HepG2 (cell line): ENCODE measurements around the gene AHSG. TPM values are rescaled to one million over a fixed set of nuclear protein-coding genes. Genes with fewer than 3 reads are reported as not detected.

ENCODE experiments used
- EEA1 ChIP-seq: sonication (generic); formaldehyde crosslinking; IDR thresholded peaks from 2 replicates; pipeline ENCODE4 v1.5.1; 2020; ENCODE audit warnings: mild to moderate bottlenecking, missing genetic modification reagents, borderline replicate concordance
- FOXA1 ChIP-seq, 2 experiments: fragments of 450-650 bp in 1 of 2; sonication (generic) in 1 of 2; formaldehyde crosslinking in 1 of 2; IDR thresholded peaks; 2 replicates each; pipeline versions ENCODE4 v1.4.0 to v1.6.1; 2016 to 2020; ENCODE audit warnings: missing genetic modification reagents in 1 of 2
- HNRNPL ChIP-seq: fragments of 200-400 bp; formaldehyde crosslinking; IDR thresholded peaks from 2 replicates; pipeline ENCODE4 v1.6.1; 2017; ENCODE audit warnings: mild to moderate bottlenecking, low read depth, low read length
- KDM6A ChIP-seq: IDR thresholded peaks from 2 replicates; pipeline ENCODE4 v1.6.1; 2016; ENCODE audit warnings: low read depth
- MATR3 ChIP-seq: sonication (generic); formaldehyde crosslinking; IDR thresholded peaks from 2 replicates; pipeline ENCODE4 v1.4.0; 2020; ENCODE audit warnings: missing genetic modification reagents
- NKX3-1 ChIP-seq: sonication (generic); formaldehyde crosslinking; IDR thresholded peaks from 2 replicates; pipeline ENCODE4 v1.5.0; 2020; ENCODE audit warnings: missing genetic modification reagents
- PITX1 ChIP-seq: sonication (generic); formaldehyde crosslinking; IDR thresholded peaks from 2 replicates; pipeline ENCODE4 v1.5.1; 2020; ENCODE audit warnings: mild to moderate bottlenecking, missing genetic modification reagents
- RFXANK ChIP-seq: IDR thresholded peaks from 2 replicates; pipeline ENCODE4 v1.6.1; 2016
- RORA ChIP-seq: sonication (generic); formaldehyde crosslinking; IDR thresholded peaks from 2 replicates; pipeline ENCODE4 v1.5.0; 2020; ENCODE audit warnings: mild to moderate bottlenecking, missing genetic modification reagents, moderate library complexity
- SMC3 ChIP-seq: IDR thresholded peaks from 2 replicates; pipeline ENCODE4 v1.6.1; 2011; ENCODE audit warnings: low read length, improper control_type of control experiment
- YEATS4 ChIP-seq: sonication (generic); formaldehyde crosslinking; IDR thresholded peaks from 2 replicates; pipeline ENCODE4 v1.4.0; 2020; ENCODE audit warnings: missing genetic modification reagents, borderline replicate concordance
- ZNF10 ChIP-seq: sonication (generic); formaldehyde crosslinking; IDR thresholded peaks from 2 replicates; pipeline ENCODE4 v1.4.0; 2020; ENCODE audit warnings: mild to moderate bottlenecking, low read depth, missing genetic modification reagents, borderline replicate concordance
- ZNF207 ChIP-seq: fragments of 450-650 bp; IDR thresholded peaks from 2 replicates; pipeline ENCODE4 v1.6.1; 2016; ENCODE audit warnings: antibody characterized with exemption, borderline replicate concordance
- ZNF317 ChIP-seq: sonication (generic); formaldehyde crosslinking; IDR thresholded peaks from 2 replicates; pipeline ENCODE4 v1.5.0; 2020; ENCODE audit warnings: mild to moderate bottlenecking, missing genetic modification reagents
- ZNF564 ChIP-seq: sonication (generic); formaldehyde crosslinking; IDR thresholded peaks from 2 replicates; pipeline ENCODE4 v1.8.1; 2023; ENCODE audit warnings: mild to moderate bottlenecking, missing genetic modification reagents
- ZNF7 ChIP-seq: IDR thresholded peaks from 2 replicates; pipeline ENCODE4 v1.6.1; 2016; ENCODE audit warnings: missing biosample characterization, missing genetic modification reagents
- ZNF841 ChIP-seq: sonication (generic); formaldehyde crosslinking; IDR thresholded peaks from 2 replicates; pipeline ENCODE4 v1.8.1; 2023; ENCODE audit warnings: missing genetic modification reagents, borderline replicate concordance
- ZSCAN25 ChIP-seq: sonication (generic); formaldehyde crosslinking; IDR thresholded peaks from 2 replicates; pipeline ENCODE4 v1.8.0; 2022; ENCODE audit warnings: mild to moderate bottlenecking, missing genetic modification reagents
- polyA plus RNA-seq, 8 experiments: library from polyadenylated mRNA; depleted of rRNA in 3 of 8; stranded (reverse) in 7 of 8; unstranded in 1 of 8; fragments of >200 nt; fragmentation: Illumina TruSeq in 4 of 8; extraction: Trizol in 4 of 8; gene quantifications; 2 replicates each; pipeline versions ENCODE4 v1.2.1 to v1.2.3, GENCODE V29; 2011 to 2016; ENCODE audit warnings: low read depth in 4 of 8, missing spikeins in 1 of 8, mixed read lengths in 1 of 8; ENCODE audit not compliant: insufficient read depth in 1 of 8
- total RNA-seq, 5 experiments: library from RNA; depleted of rRNA; stranded (reverse); fragments of >200 nt; fragmentation: Illumina TruSeq; extraction: Trizol; gene quantifications; 2 replicates each; pipeline ENCODE4 v1.2.3, GENCODE V29; 2016; ENCODE audit warnings: low read depth in 1 of 5
- TF ChIP-seq, protein P1 (sequence below): sonication (generic); formaldehyde crosslinking; IDR thresholded peaks from 2 replicates; pipeline ENCODE4 v1.4.0; 2020; ENCODE audit warnings: missing genetic modification reagents
- TF ChIP-seq, protein P2 (sequence below): sonication (generic); formaldehyde crosslinking; conservative IDR thresholded peaks from 2 replicates; pipeline ENCODE4 v1.5.0; 2020; ENCODE audit warnings: missing genetic modification reagents
- TF ChIP-seq, protein P3 (sequence below): sonication (generic); formaldehyde crosslinking; IDR thresholded peaks from 2 replicates; pipeline ENCODE4 v1.5.1; 2020; ENCODE audit warnings: mild to moderate bottlenecking, missing genetic modification reagents, borderline replicate concordance

AHSG gene
- total and polyA plus RNA-seq, 2 of the 13 experiments (the other 11 are each of a cell fraction or from before 2014, with no cell fraction given), result 2,043 to 19,152 TPM

DNA sequence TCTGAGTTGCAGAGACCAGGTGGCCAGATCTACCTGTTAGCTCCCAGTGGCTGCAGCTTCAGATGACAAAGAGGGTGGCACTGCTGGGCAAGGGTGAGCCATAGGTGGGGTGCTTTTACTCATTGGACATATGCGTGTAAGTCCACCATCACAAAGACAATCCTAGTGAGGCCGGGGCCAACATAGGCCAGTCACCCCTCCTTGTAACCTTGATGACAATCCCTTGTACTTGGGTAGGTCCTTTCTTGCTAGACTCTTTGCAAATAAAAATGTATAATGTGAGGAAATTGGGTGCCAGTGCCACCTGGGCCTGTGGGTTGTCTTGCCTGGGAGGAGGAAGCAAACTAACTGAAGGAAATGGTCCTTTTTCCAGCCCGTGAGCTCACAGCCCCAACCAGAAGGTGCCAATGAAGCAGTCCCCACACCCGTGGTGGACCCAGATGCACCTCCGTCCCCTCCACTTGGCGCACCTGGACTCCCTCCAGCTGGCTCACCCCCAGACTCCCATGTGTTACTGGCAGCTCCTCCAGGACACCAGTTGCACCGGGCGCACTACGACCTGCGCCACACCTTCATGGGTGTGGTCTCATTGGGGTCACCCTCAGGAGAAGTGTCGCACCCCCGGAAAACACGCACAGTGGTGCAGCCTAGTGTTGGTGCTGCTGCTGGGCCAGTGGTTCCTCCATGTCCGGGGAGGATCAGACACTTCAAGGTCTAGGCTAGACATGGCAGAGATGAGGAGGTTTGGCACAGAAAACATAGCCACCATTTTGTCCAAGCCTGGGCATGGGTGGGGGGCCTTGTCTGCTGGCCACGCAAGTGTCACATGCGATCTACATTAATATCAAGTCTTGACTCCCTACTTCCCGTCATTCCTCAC, 7.6 kb downstream of the AHSG start (continued):
- TF ChIP-seq, protein P1, sequence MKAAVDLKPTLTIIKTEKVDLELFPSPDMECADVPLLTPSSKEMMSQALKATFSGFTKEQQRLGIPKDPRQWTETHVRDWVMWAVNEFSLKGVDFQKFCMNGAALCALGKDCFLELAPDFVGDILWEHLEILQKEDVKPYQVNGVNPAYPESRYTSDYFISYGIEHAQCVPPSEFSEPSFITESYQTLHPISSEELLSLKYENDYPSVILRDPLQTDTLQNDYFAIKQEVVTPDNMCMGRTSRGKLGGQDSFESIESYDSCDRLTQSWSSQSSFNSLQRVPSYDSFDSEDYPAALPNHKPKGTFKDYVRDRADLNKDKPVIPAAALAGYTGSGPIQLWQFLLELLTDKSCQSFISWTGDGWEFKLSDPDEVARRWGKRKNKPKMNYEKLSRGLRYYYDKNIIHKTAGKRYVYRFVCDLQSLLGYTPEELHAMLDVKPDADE, result no peak; the same call in 1 of the 2 replicates
- TF ChIP-seq SMC3 (no peak), KDM6A (no peak), HNRNPL (peak; percentile 94), RFXANK (CRISPR knock-in tag) (no peak), ZNF841 (CRISPR knock-in tag) (no peak), ZSCAN25 (CRISPR knock-in tag) (no peak), NKX3-1 (CRISPR knock-in tag) (0 out of 2 replicates have a peak, but pooled peaks have one; percentile 16), ZNF317 (CRISPR knock-in tag) (peak; percentile 18; the same call in 1 of the 2 replicates), EEA1 (CRISPR knock-in tag) (no peak; the same call in 1 of the 2 replicates), YEATS4 (CRISPR knock-in tag) (0 out of 2 replicates have a peak, but pooled peaks have one; percentile 10), FOXA1 (IDR thresholded peaks at IDR 0.05) (no peak), FOXA1 (CRISPR knock-in tag; IDR thresholded peaks at IDR 0.05) (no peak), ZNF7 (no peak), PITX1 (CRISPR knock-in tag) (no peak; the same call in 1 of the 2 replicates), ZNF10 (CRISPR knock-in tag) (no peak), ZNF564 (CRISPR knock-in tag) (peak; percentile 89), RORA (CRISPR knock-in tag) (no peak), MATR3 (CRISPR knock-in tag) (no peak), ZNF207 (no peak)
- TF ChIP-seq, protein P2, sequence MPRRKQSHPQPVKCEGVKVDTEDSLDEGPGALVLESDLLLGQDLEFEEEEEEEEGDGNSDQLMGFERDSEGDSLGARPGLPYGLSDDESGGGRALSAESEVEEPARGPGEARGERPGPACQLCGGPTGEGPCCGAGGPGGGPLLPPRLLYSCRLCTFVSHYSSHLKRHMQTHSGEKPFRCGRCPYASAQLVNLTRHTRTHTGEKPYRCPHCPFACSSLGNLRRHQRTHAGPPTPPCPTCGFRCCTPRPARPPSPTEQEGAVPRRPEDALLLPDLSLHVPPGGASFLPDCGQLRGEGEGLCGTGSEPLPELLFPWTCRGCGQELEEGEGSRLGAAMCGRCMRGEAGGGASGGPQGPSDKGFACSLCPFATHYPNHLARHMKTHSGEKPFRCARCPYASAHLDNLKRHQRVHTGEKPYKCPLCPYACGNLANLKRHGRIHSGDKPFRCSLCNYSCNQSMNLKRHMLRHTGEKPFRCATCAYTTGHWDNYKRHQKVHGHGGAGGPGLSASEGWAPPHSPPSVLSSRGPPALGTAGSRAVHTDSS, result no peak
- TF ChIP-seq, protein P3, sequence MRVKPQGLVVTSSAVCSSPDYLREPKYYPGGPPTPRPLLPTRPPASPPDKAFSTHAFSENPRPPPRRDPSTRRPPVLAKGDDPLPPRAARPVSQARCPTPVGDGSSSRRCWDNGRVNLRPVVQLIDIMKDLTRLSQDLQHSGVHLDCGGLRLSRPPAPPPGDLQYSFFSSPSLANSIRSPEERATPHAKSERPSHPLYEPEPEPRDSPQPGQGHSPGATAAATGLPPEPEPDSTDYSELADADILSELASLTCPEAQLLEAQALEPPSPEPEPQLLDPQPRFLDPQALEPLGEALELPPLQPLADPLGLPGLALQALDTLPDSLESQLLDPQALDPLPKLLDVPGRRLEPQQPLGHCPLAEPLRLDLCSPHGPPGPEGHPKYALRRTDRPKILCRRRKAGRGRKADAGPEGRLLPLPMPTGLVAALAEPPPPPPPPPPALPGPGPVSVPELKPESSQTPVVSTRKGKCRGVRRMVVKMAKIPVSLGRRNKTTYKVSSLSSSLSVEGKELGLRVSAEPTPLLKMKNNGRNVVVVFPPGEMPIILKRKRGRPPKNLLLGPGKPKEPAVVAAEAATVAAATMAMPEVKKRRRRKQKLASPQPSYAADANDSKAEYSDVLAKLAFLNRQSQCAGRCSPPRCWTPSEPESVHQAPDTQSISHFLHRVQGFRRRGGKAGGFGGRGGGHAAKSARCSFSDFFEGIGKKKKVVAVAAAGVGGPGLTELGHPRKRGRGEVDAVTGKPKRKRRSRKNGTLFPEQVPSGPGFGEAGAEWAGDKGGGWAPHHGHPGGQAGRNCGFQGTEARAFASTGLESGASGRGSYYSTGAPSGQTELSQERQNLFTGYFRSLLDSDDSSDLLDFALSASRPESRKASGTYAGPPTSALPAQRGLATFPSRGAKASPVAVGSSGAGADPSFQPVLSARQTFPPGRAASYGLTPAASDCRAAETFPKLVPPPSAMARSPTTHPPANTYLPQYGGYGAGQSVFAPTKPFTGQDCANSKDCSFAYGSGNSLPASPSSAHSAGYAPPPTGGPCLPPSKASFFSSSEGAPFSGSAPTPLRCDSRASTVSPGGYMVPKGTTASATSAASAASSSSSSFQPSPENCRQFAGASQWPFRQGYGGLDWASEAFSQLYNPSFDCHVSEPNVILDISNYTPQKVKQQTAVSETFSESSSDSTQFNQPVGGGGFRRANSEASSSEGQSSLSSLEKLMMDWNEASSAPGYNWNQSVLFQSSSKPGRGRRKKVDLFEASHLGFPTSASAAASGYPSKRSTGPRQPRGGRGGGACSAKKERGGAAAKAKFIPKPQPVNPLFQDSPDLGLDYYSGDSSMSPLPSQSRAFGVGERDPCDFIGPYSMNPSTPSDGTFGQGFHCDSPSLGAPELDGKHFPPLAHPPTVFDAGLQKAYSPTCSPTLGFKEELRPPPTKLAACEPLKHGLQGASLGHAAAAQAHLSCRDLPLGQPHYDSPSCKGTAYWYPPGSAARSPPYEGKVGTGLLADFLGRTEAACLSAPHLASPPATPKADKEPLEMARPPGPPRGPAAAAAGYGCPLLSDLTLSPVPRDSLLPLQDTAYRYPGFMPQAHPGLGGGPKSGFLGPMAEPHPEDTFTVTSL (CRISPR knock-in tag), result no peak; the same call in 1 of the 2 replicates
